WERI-Rb-1 (cell line): ENCODE results near the gene RBM25.

Experiments
- DNase-seq: peaks from one replicate; pipeline ENCODE4 v3.0.0-alpha.2; 2020
- H3K27ac ChIP-seq: fragments of 250-450 bp; sonication (Bioruptor Pico); 2 replicates; pipeline ENCODE4 v1.5.1; 2020; ENCODE audit warnings: mild to moderate bottlenecking, moderate library complexity
- H3K27me3 ChIP-seq: fragments of 250-450 bp; sonication (Bioruptor Pico); 2 replicates; pipeline ENCODE4 v1.5.1; 2021; ENCODE audit warnings: mild to moderate bottlenecking, low read depth, moderate library complexity; ENCODE audit not compliant: insufficient read depth, severe bottlenecking
- H3K36me3 ChIP-seq: fragments of 250-450 bp; sonication (Bioruptor Pico); 2 replicates; pipeline ENCODE4 v1.5.1; 2020; ENCODE audit warnings: mild to moderate bottlenecking, moderate library complexity
- H3K4me3 ChIP-seq: 2 replicates; pipeline ENCODE4 v1.5.1; 2011; ENCODE audit warnings: low read depth, mild to moderate bottlenecking, control low read depth, low read length
- H3K9me3 ChIP-seq: fragments of 250-450 bp; sonication (Bioruptor Pico); 2 replicates; pipeline ENCODE4 v1.5.1; 2021; ENCODE audit warnings: mild to moderate bottlenecking, moderate library complexity; ENCODE audit not compliant: severe bottlenecking
- TF ChIP-seq, protein P1 (sequence below): IDR thresholded peaks from 2 replicates; pipeline ENCODE4 v1.5.1; 2011; ENCODE audit warnings: low read depth, mild to moderate bottlenecking, control low read depth, inconsistent platforms, low read length

The RBM25 gene

GRCh38 chr14:73049428-73049827 is 8.9 kb upstream of the RBM25 start:
- H3K27me3 ChIP-seq: no peaks in the 10 kb centered on the region
- H3K36me3 ChIP-seq: no peaks in the 10 kb centered on the region
- peak overlapping the region; percentile 24 for H3K27ac ChIP-seq
- no peaks in the 10 kb centered on the region for H3K9me3 ChIP-seq
- DNase-seq: peak; percentile 71
- H3K4me3 ChIP-seq: no peak overlapping the region
- TF ChIP-seq, protein P1, sequence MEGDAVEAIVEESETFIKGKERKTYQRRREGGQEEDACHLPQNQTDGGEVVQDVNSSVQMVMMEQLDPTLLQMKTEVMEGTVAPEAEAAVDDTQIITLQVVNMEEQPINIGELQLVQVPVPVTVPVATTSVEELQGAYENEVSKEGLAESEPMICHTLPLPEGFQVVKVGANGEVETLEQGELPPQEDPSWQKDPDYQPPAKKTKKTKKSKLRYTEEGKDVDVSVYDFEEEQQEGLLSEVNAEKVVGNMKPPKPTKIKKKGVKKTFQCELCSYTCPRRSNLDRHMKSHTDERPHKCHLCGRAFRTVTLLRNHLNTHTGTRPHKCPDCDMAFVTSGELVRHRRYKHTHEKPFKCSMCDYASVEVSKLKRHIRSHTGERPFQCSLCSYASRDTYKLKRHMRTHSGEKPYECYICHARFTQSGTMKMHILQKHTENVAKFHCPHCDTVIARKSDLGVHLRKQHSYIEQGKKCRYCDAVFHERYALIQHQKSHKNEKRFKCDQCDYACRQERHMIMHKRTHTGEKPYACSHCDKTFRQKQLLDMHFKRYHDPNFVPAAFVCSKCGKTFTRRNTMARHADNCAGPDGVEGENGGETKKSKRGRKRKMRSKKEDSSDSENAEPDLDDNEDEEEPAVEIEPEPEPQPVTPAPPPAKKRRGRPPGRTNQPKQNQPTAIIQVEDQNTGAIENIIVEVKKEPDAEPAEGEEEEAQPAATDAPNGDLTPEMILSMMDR: no peak

- no peak overlapping the region for H3K4me3 ChIP-seq
- H3K27ac ChIP-seq: no peak overlapping the region
- H3K36me3 ChIP-seq: peaks cover 8% of the 10 kb centered on the region
- no peaks in the 10 kb centered on the region for H3K27me3 ChIP-seq
- TF ChIP-seq, protein P1: no peak
- no peaks in the 10 kb centered on the region for H3K9me3 ChIP-seq
- no peak for DNase-seq
These were observed 3.1 kb upstream of the RBM25 start for GRCh38 chr14:73055251-73055650.

GRCh38 chr14:73057944-73058223 is 450 bp upstream of the RBM25 start:
- peaks cover 33% of the 10 kb centered on the region for H3K36me3 ChIP-seq
- no peaks in the 10 kb centered on the region for H3K27me3 ChIP-seq
- H3K27ac ChIP-seq: peak overlapping the region; percentile 95
- DNase-seq: no peak
- TF ChIP-seq, protein P1: no peak
- H3K4me3 ChIP-seq: peak overlapping the region; percentile 90
- H3K9me3 ChIP-seq: no peaks in the 10 kb centered on the region

GRCh38 chr14:73058922-73059673 is 764 bp downstream of the RBM25 start:
- peak; percentile 46 for DNase-seq
- Histone ChIP-seq H3K27ac (peak overlapping the region; percentile 95), H3K9me3 (no peaks in the 10 kb centered on the region), H3K27me3 (no peaks in the 10 kb centered on the region), H3K36me3 (peaks cover 45% of the 10 kb centered on the region), H3K4me3 (peak overlapping the region; percentile 90)
- TF ChIP-seq, protein P1: no peak

GRCh38 chr14:73069585-73069984 is 11.3 kb downstream of the RBM25 start:
- H3K36me3 ChIP-seq: peaks cover 74% of the 10 kb centered on the region
- DNase-seq: no peak
- H3K27ac ChIP-seq: no peak overlapping the region
- TF ChIP-seq, protein P1: no peak
- no peaks in the 10 kb centered on the region for H3K27me3 ChIP-seq
- H3K9me3 ChIP-seq: no peaks in the 10 kb centered on the region
- no peak overlapping the region for H3K4me3 ChIP-seq

DNA sequence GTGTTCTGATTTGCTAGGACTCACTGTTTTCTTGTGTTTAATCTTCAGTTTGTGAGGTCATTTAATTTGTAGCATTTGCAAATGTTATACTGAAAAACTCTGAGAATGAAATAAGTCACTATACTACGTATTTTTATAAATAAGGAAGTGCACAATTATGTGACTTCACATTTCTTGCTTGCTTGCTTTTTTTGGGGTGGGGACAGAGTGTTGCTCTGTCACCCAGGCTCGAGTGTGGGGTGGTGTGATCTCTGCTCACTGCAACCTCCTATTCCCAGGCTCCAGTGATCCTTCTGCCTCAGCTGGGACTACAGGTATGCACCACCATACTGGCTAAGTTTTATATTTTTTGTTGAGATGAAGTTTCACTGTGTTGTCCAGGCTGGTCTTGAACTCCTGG is 32.7 kb downstream of the RBM25 start:
- Histone ChIP-seq H3K27me3 (no peaks in the 10 kb centered on the region), H3K9me3 (no peaks in the 10 kb centered on the region), H3K4me3 (no peak overlapping the region), H3K27ac (no peak overlapping the region), H3K36me3 (peaks cover 71% of the 10 kb centered on the region)
- TF ChIP-seq, protein P1: no peak
- DNase-seq: no peak
